Vagina (tissue), 2 donors: Measurements from ENCODE around the gene BAHCC1.

Experiments used
- CTCF ChIP-seq, 3 experiments: fragments of 450-650 bp in 2 of 3; fragments of 200-600 bp in 1 of 3; sonication (generic) in 1 of 3; IDR thresholded peaks; one replicate each; pipeline ENCODE4 v1.5.1; 2017 to 2019; ENCODE audit warnings: antibody characterized with exemption in 3 of 3, mild to moderate bottlenecking in 2 of 3, moderate library complexity in 2 of 3
- POLR2A ChIP-seq, 2 donors: fragments of 450-650 bp; IDR thresholded peaks; one replicate each; pipeline ENCODE4 v1.6.1; 2017; ENCODE audit warnings: antibody characterized with exemption in 2 of 2, mild to moderate bottlenecking in 2 of 2, moderate library complexity in 2 of 2
- POLR2AphosphoS5 ChIP-seq, 2 donors: sonication (generic); formaldehyde crosslinking; IDR thresholded peaks; one replicate each; pipeline ENCODE4 v1.9.0; 2017; ENCODE audit warnings: antibody characterized with exemption in 2 of 2, mild to moderate bottlenecking in 2 of 2, low read depth in 1 of 2; ENCODE audit not compliant: insufficient read depth in 1 of 2

- TF ChIP-seq POLR2A (IDR thresholded peaks at IDR 0.05) (no peak), CTCF (IDR thresholded peaks at IDR 0.05) (no peak), POLR2AphosphoS5 (IDR thresholded peaks at IDR 0.05; ENCODE audit: insufficient read depth in 1 of 2, low read depth in 1 of 2) (no peak)
Measured at GRCh38 chr17:81474958-81475357, 79.7 kb downstream of the BAHCC1 start.
